SU-DHL-6 (cell line): ENCODE measurements around the gene FGL2.

Experiments
- EZH2phosphoT487 ChIP-seq: fragments of 200-600 bp; sonication (generic), shearing (Covaris generic); conservative IDR thresholded peaks from 2 replicates; pipeline ENCODE4 v1.6.1; 2018; ENCODE audit warnings: mild to moderate bottlenecking, antibody characterized with exemption, low read length, moderate library complexity, mixed read lengths
- TF ChIP-seq, protein P1 (sequence below): fragments of 200-600 bp; sonication (generic); IDR thresholded peaks from one replicate; pipeline ENCODE4 v1.5.1; 2017; ENCODE audit warnings: antibody characterized with exemption, mild to moderate bottlenecking, low read length, moderate library complexity; ENCODE audit not compliant: insufficient read depth, poor library complexity, severe bottlenecking

GRCh38 chr7:77232467-77232866, 32.8 kb upstream of the FGL2 start:
- TF ChIP-seq, protein P1, sequence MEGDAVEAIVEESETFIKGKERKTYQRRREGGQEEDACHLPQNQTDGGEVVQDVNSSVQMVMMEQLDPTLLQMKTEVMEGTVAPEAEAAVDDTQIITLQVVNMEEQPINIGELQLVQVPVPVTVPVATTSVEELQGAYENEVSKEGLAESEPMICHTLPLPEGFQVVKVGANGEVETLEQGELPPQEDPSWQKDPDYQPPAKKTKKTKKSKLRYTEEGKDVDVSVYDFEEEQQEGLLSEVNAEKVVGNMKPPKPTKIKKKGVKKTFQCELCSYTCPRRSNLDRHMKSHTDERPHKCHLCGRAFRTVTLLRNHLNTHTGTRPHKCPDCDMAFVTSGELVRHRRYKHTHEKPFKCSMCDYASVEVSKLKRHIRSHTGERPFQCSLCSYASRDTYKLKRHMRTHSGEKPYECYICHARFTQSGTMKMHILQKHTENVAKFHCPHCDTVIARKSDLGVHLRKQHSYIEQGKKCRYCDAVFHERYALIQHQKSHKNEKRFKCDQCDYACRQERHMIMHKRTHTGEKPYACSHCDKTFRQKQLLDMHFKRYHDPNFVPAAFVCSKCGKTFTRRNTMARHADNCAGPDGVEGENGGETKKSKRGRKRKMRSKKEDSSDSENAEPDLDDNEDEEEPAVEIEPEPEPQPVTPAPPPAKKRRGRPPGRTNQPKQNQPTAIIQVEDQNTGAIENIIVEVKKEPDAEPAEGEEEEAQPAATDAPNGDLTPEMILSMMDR, result no peak
- no peak for TF ChIP-seq EZH2phosphoT487
